Posterior cingulate gyrus (tissue), 11 donors: ENCODE measurements around the gene CELSR2.

Source experiments
- DNase-seq, 10 donors: peaks; one replicate each; pipeline versions ENCODE4 v3.0.0 to v3.0.0-alpha.2; 2020 to 2021; ENCODE audit warnings: mixed read lengths in 3 of 10
- intact Hi-C: fragments of 100-400 bp; cut with DNase I; formaldehyde crosslinking; loops from one replicate; pipeline ENCODE4 v1.15.1; 2023

The CELSR2 gene

GRCh38 chr1:109314795-109315194 is 65.5 kb downstream of the CELSR2 start:
- intact Hi-C loops = loop anchor here (10.0 kb wide), 1 partner anchor 80 kb away; the partner anchor contains the start of gene SORT1
- no peak for DNase-seq

GRCh38 chr1:109315288-109315687 is 65.9 kb downstream of the CELSR2 start:
- DNase-seq = no peak
- intact Hi-C loops = loop anchor here (10.0 kb wide), 1 partner anchor 80 kb away; the partner anchor contains the start of gene SORT1

GRCh38 chr1:109316506-109316905 is 67.2 kb downstream of the CELSR2 start:
- intact Hi-C loops = loop anchor here (10.0 kb wide), 1 partner anchor 78 kb away; the partner anchor contains the start of gene SORT1
- DNase-seq = no peak

- intact Hi-C loops = loop anchor here (10.0 kb wide), 1 partner anchor 76 kb away; the partner anchor contains the start of gene SORT1
These were observed 69.8 kb downstream of the CELSR2 start for GRCh38 chr1:109319114-109319513.

GRCh38 chr1:109322974-109323373 is 73.6 kb downstream of the CELSR2 start:
- DNase-seq = peak in 7 of 10 donors; percentile 30 to 93 (median 65)
- intact Hi-C loops = no loop called here

More at GRCh38 chr1:109319114-109319513, 69.8 kb downstream of the CELSR2 start:
- DNase-seq = no peak
